Measurements from ENCODE around the gene STAM. TPM values are rescaled to one million over a fixed set of nuclear protein-coding genes. Genes with fewer than 3 reads are reported as not detected.

STAM gene
- total RNA-seq, 4 donors from 2014 or later: 15.6 to 18.8 (median 17.4) TPM

DNA sequence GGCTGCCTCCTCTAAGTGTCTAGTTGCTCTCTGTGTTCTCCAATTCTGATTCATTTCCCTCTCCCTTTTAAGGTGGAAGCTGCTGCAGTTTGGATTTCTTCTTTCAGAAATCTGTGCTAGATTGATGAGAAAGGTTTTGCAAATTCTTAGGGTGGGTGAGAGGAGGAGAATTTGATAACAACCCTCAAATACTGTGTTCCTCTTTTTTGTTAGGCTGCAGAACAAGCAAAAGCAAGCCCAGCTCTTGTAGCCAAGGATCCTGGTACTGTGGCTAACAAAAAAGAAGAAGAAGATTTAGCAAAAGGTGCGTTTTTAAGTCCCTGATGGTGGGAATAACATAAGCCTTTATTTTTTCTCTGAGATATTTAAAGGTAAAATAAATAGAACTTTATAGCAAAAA is 49.1 kb downstream of the STAM start:
- Histone ChIP-seq H3K27ac (replicated peaks in 1 of 4) (no peak overlapping the region), H3K27me3 (no peaks in the 10 kb centered on the region), H3K4me1 (no peaks in the 10 kb centered on the region), H3K4me3 (no peak overlapping the region), H3K9me3 (no peaks in the 10 kb centered on the region), H3K36me3 (peaks cover 5 to 41% (median 26%) of the 10 kb centered on the region in 4 donors)
- 83% methylated on average over 1 of the region's 1 CpG for WGBS
- intact Hi-C loops (cut with DNase I): no loop called here
- TF ChIP-seq, protein P1, sequence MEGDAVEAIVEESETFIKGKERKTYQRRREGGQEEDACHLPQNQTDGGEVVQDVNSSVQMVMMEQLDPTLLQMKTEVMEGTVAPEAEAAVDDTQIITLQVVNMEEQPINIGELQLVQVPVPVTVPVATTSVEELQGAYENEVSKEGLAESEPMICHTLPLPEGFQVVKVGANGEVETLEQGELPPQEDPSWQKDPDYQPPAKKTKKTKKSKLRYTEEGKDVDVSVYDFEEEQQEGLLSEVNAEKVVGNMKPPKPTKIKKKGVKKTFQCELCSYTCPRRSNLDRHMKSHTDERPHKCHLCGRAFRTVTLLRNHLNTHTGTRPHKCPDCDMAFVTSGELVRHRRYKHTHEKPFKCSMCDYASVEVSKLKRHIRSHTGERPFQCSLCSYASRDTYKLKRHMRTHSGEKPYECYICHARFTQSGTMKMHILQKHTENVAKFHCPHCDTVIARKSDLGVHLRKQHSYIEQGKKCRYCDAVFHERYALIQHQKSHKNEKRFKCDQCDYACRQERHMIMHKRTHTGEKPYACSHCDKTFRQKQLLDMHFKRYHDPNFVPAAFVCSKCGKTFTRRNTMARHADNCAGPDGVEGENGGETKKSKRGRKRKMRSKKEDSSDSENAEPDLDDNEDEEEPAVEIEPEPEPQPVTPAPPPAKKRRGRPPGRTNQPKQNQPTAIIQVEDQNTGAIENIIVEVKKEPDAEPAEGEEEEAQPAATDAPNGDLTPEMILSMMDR (IDR thresholded peaks at IDR 0.05): no peak
- TF ChIP-seq POLR2A (IDR thresholded peaks at IDR 0.05; ENCODE audit: low read depth) (no peak), POLR2AphosphoS5 (IDR thresholded peaks at IDR 0.05) (no peak), EP300 (IDR thresholded peaks at IDR 0.05) (no peak)
- DNase-seq (ENCODE audit: extremely low spot score): no peak

DNA sequence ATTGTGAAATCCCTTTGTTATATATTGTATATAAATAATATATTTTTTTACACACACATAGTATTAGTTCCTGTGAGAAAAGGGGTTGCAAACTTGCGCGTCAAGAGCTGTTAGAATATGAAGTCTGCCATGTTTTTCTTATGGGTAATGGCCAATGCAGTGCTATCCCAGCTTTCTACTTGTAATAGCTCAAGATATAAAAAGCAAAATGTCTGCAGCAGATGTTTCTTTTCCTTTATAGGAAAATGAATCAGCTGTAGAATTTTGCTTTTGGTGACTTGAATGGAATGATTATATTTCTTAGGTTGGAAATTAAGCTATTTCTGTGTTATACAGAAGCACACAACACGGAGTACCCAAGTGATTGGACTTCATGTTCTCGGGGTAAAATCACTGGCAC is 54.7 kb downstream of the STAM start:
- 99% methylated on average over 4 of the region's 4 CpGs for WGBS
- intact Hi-C loops (cut with DNase I): no loop called here
- Histone ChIP-seq H3K27ac (replicated peaks in 1 of 4) (no peak overlapping the region), H3K36me3 (peaks cover 5 to 40% (median 18%) of the 10 kb centered on the region in 4 donors), H3K4me1 (no peaks in the 10 kb centered on the region), H3K27me3 (no peaks in the 10 kb centered on the region), H3K9me3 (no peaks in the 10 kb centered on the region), H3K4me3 (no peak overlapping the region)
- TF ChIP-seq POLR2AphosphoS5 (IDR thresholded peaks at IDR 0.05) (no peak), EP300 (IDR thresholded peaks at IDR 0.05) (no peak), POLR2A (IDR thresholded peaks at IDR 0.05; ENCODE audit: low read depth) (no peak)
- TF ChIP-seq, protein P1 (IDR thresholded peaks at IDR 0.05): no peak
- DNase-seq (ENCODE audit: extremely low spot score): no peak

DNA sequence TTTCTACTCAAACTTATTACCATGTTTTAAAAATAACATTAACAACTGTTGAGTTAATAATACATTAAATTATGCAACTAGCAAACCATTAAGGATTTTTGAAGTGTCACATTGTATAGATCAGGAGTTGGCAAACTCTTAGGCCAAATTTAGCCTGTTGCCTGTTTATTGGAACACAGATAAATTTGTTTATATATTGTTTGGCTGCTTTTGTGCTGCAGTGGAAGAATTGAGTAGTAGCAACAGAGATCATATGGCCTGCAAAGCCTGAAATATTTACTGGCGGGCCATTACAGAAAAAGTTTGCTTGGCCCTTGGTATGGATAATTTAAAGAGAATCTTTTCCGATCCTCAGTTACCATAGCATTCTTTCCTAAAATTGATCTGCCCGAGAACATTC is 57.4 kb downstream of the STAM start:
- intact Hi-C loops (cut with DNase I): no loop called here
- no peak for DNase-seq (ENCODE audit: extremely low spot score)
- no peaks in the 10 kb centered on the region for H3K27me3 ChIP-seq
- TF ChIP-seq EP300 (IDR thresholded peaks at IDR 0.05): no peak
- H3K9me3 ChIP-seq: no peaks in the 10 kb centered on the region
- H3K36me3 ChIP-seq: peaks cover 7 to 48% (median 31%) of the 10 kb centered on the region in 4 donors
- no peaks in the 10 kb centered on the region for H3K4me1 ChIP-seq
- 97% methylated on average over 3 of the region's 3 CpGs for WGBS
- H3K27ac ChIP-seq (replicated peaks in 1 of 4): no peak overlapping the region
- no peak overlapping the region for H3K4me3 ChIP-seq

DNA sequence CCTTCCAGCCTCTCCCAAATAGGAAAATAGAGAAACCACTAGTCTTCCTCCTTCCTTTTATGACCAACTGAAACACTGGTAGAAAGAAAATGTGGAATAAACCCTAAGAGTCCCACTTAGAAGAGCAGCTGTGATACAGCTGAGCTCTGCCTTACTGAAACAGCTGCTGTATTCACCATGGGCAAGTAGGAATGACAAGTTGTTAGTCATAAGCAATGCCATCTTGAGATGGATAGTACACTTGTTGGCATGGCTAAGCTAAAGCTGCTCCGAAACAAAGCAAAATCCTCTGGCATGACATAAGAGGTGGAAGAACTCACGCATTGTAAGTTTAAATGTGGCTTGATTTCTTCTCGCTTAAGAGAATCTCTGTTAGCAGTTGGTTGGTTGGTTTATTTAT is 59.8 kb downstream of the STAM start:
- no peak overlapping the region for H3K27ac ChIP-seq (replicated peaks in 1 of 4)
- H3K36me3 ChIP-seq: peaks cover 13 to 58% (median 34%) of the 10 kb centered on the region in 4 donors
- 92% methylated on average over 3 of the region's 3 CpGs for WGBS
- DNase-seq (ENCODE audit: extremely low spot score): no peak
- H3K27me3 ChIP-seq: no peaks in the 10 kb centered on the region
- no peaks in the 10 kb centered on the region for H3K4me1 ChIP-seq
- H3K9me3 ChIP-seq: no peaks in the 10 kb centered on the region
- intact Hi-C loops (cut with DNase I): no loop called here
- H3K4me3 ChIP-seq: no peak overlapping the region
- TF ChIP-seq, protein P1 (IDR thresholded peaks at IDR 0.05): no peak
- no peak for TF ChIP-seq POLR2A (IDR thresholded peaks at IDR 0.05; ENCODE audit: low read depth)
- no peak for TF ChIP-seq POLR2AphosphoS5 (IDR thresholded peaks at IDR 0.05)

DNA sequence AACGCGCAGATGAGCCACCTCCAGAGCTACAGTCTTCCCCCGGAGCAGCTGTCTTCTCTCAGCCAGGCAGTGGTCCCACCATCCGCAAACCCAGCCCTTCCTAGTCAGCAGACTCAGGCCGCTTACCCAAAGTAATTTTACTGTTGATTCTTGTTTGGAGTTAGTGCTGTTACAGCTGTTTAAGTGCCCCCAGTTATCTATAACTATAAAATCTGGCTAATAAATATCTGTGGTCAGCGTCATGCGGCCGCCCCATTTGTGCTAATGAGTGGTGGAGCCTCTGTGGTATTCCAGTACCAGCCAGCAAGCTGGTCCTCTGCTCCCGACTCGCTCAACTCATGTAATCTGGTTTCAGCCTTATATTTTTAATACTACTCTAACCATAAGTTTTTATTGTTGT is 64.9 kb downstream of the STAM start:
- 98% methylated on average over 10 of the region's 10 CpGs for WGBS
- Histone ChIP-seq H3K4me3 (no peak overlapping the region), H3K27ac (replicated peaks in 1 of 4) (no peak overlapping the region), H3K4me1 (no peaks in the 10 kb centered on the region), H3K27me3 (no peaks in the 10 kb centered on the region), H3K9me3 (no peaks in the 10 kb centered on the region), H3K36me3 (peaks cover 30 to 90% (median 54%) of the 10 kb centered on the region in 4 donors)
- TF ChIP-seq EP300 (IDR thresholded peaks at IDR 0.05) (no peak), POLR2A (IDR thresholded peaks at IDR 0.05; ENCODE audit: low read depth) (no peak), POLR2AphosphoS5 (IDR thresholded peaks at IDR 0.05) (no peak)
- TF ChIP-seq, protein P1 (IDR thresholded peaks at IDR 0.05): no peak
- no peak for DNase-seq (ENCODE audit: extremely low spot score)
- intact Hi-C loops (cut with DNase I): no loop called here

All from esophagus muscularis mucosa (tissue), 4 donors.